OCI-LY7 (cell line): ENCODE results near the gene SS18. TPM values are rescaled to one million over a fixed set of nuclear protein-coding genes. Genes with fewer than 3 reads are reported as not detected.
A peak's percentile ranks its signal among the peaks of the same experiment; 100 is the strongest.
"Not testable (repeated sequence)": the region's sequence is repeated elsewhere in the genome, so short reads cannot be mapped to it uniquely, and the experiment has no call there.

Experiments
- BruUV-seq: library from RNA; stranded (reverse); fragments of 400-500 nt; replicated peaks from 2 replicates; lab custom pipeline; 2021; lab: Mats Ljungman, UMichigan
- CTCF ChIA-PET: fragments of 300-600 bp; sonication (Branson Sonifier 250); formaldehyde crosslinking; loops from one replicate; lab custom pipeline; 2022; ENCODE audit warnings: antibody characterized with exemption; ENCODE audit not compliant: unreplicated experiment; lab: Charles Lee
- POLR2A ChIA-PET: fragments of 300-600 bp; sonication (Branson Sonifier 250); formaldehyde crosslinking; loops from one replicate; lab custom pipeline; 2022; ENCODE audit warnings: antibody characterized with exemption; lab: Charles Lee
- DNase-seq: peaks from one replicate; pipeline ENCODE4 v3.0.0-alpha.2; 2015; ENCODE audit warnings: low spot score
- H2AFZ ChIP-seq: fragments of 200-600 bp; sonication (generic), shearing (Covaris generic); 2 replicates; pipeline ENCODE4 v1.6.1; 2014; ENCODE audit warnings: mild to moderate bottlenecking, antibody characterized with exemption, low read length, moderate library complexity
- H3K27ac ChIP-seq: fragments of 200-600 bp; sonication (generic); 2 replicates; pipeline ENCODE4 v1.5.1; 2014; ENCODE audit warnings: mixed run types, low read depth, mild to moderate bottlenecking, moderate library complexity, low read length, inconsistent platforms; ENCODE audit not compliant: poor library complexity, severe bottlenecking
- H3K36me3 ChIP-seq: fragments of 200-600 bp; sonication (generic); 2 replicates; pipeline ENCODE4 v1.6.1; 2014; ENCODE audit warnings: mild to moderate bottlenecking, antibody characterized with exemption, low read length, moderate library complexity, mixed read lengths; ENCODE audit not compliant: insufficient read depth
- H3K4me1 ChIP-seq: fragments of 200-600 bp; sonication (generic); 2 replicates; pipeline ENCODE4 v1.5.1; 2014; ENCODE audit warnings: mild to moderate bottlenecking, low read length; ENCODE audit not compliant: insufficient read depth, poor library complexity, severe bottlenecking
- H3K4me2 ChIP-seq: fragments of 200-600 bp; sonication (generic); 2 replicates; pipeline ENCODE4 v1.6.1; 2014; ENCODE audit warnings: mild to moderate bottlenecking, low read length
- H3K4me3 ChIP-seq: fragments of 200-600 bp; sonication (generic); 2 replicates; pipeline ENCODE4 v1.5.1; 2014; ENCODE audit warnings: mild to moderate bottlenecking, low read depth, low read length; ENCODE audit not compliant: poor library complexity, severe bottlenecking
- H3K79me2 ChIP-seq: fragments of 200-600 bp; sonication (generic); 2 replicates; pipeline ENCODE4 v1.6.1; 2016; ENCODE audit warnings: low read depth, mild to moderate bottlenecking, low read length, moderate library complexity, mixed read lengths; ENCODE audit not compliant: insufficient read depth
- H3K9me2 ChIP-seq: fragments of 200-600 bp; sonication (generic); 2 replicates; pipeline ENCODE4 v1.6.1; 2016; ENCODE audit warnings: mild to moderate bottlenecking, low read length, mixed read lengths; ENCODE audit not compliant: insufficient read depth
- H3K9me3 ChIP-seq: fragments of 200-600 bp; sonication (generic); 2 replicates; pipeline ENCODE4 v1.6.1; 2014; ENCODE audit warnings: mild to moderate bottlenecking, mixed run types, low read length, mixed read lengths
- H4K20me1 ChIP-seq: fragments of 200-600 bp; sonication (generic); 2 replicates; pipeline ENCODE4 v1.6.1; 2014; ENCODE audit warnings: mild to moderate bottlenecking, antibody characterized with exemption, low read length, moderate library complexity, mixed read lengths; ENCODE audit not compliant: insufficient read depth
- CTCF ChIP-seq: fragments of 200-600 bp; sonication (generic); conservative IDR thresholded peaks from 2 replicates; pipeline ENCODE4 v1.5.1; 2014; ENCODE audit warnings: mild to moderate bottlenecking, antibody characterized with exemption, low read length, moderate library complexity, mixed read lengths
- EZH2phosphoT487 ChIP-seq: fragments of 200-600 bp; sonication (generic); IDR thresholded peaks from 2 replicates; pipeline ENCODE4 v1.6.1; 2018; ENCODE audit warnings: low read depth, borderline replicate concordance, mild to moderate bottlenecking, mixed run types, antibody characterized with exemption, low read length, moderate library complexity, mixed read lengths
- intact Hi-C: fragments of 100-400 bp; cut with micrococcal nuclease; formaldehyde crosslinking; loops from one replicate; pipeline ENCODE4 v1.10.0; 2022; ENCODE audit not compliant: unreplicated experiment
- total RNA-seq, 2 experiments: library from RNA; depleted of rRNA in 1 of 2; stranded (reverse); fragments of >200 nt in 1 of 2; shearing (Covaris generic) in 1 of 2; gene quantifications; 2 replicates each; pipeline ENCODE4 v1.2.3, GENCODE V29; 2014 to 2022

The SS18 gene
- total RNA-seq, 2 experiments from 2014 or later, result 155 to 192 TPM

GRCh38 chr18:26127786-26128185, 37.4 kb upstream of the SS18 start:
- CTCF ChIA-PET, result no interaction called here
- BruUV-seq, result no TSS peak

GRCh38 chr18:26121994-26122393, 31.6 kb upstream of the SS18 start:
- BruUV-seq, H3K36me3 ChIP-seq, H3K4me1 ChIP-seq, CTCF ChIA-PET, H3K79me2 ChIP-seq, H3K4me3 ChIP-seq, DNase-seq, H4K20me1 ChIP-seq, intact Hi-C loops, H3K27ac ChIP-seq, H2AFZ ChIP-seq, H3K9me3 ChIP-seq, H3K9me2 ChIP-seq, H3K4me2 ChIP-seq: not testable (repeated sequence)
- POLR2A ChIA-PET, result interaction anchor here (0.6 to 0.9 kb wide), 2 partner anchors 10 to 94 kb away, joined by 3 read pairs; no protein-coding TSS in a partner anchor

More at GRCh38 chr18:26127786-26128185, 37.4 kb upstream of the SS18 start:
- no peaks in the 10 kb centered on the region for H3K36me3 ChIP-seq
- no peak for DNase-seq
- H3K4me1 ChIP-seq, result no peaks in the 10 kb centered on the region
- TF ChIP-seq CTCF (no peak), EZH2phosphoT487 (no peak)
- H4K20me1 ChIP-seq, result no peaks in the 10 kb centered on the region
- no peak overlapping the region for H3K4me3 ChIP-seq
- intact Hi-C loops, result no loop called here
- no peaks in the 10 kb centered on the region for H3K9me3 ChIP-seq
- no peaks in the 10 kb centered on the region for H3K9me2 ChIP-seq
- POLR2A ChIA-PET, result interaction anchor here (0.8 to 1.2 kb wide), 2 partner anchors 10 to 128 kb away, joined by 3 to 5 read pairs; no protein-coding TSS in a partner anchor
- peak overlapping the region; percentile 6; the same call in 1 of the 2 replicates for H2AFZ ChIP-seq
- H3K27ac ChIP-seq, result no peak overlapping the region
- H3K79me2 ChIP-seq, result no peaks in the 10 kb centered on the region
- H3K4me2 ChIP-seq, result no peak overlapping the region

GRCh38 chr18:26121476-26121875, 31.1 kb upstream of the SS18 start:
- ChIA-PET CTCF (no interaction called here), POLR2A (interaction anchor here (0.6 to 0.9 kb wide), 3 partner anchors 9 to 42 kb away, joined by 3 to 4 read pairs (median 3); no protein-coding TSS in a partner anchor)
- H3K36me3 ChIP-seq, result no peaks in the 10 kb centered on the region

More at GRCh38 chr18:26121476-26121875, 31.1 kb upstream of the SS18 start:
- intact Hi-C loops, result no loop called here
- H4K20me1 ChIP-seq, result no peaks in the 10 kb centered on the region
- TF ChIP-seq EZH2phosphoT487 (no peak), CTCF (no peak)
- no peaks in the 10 kb centered on the region for H3K79me2 ChIP-seq
- H3K4me1 ChIP-seq, result no peaks in the 10 kb centered on the region
- no peak for DNase-seq
- H3K4me3 ChIP-seq, result no peak overlapping the region
- no TSS peak for BruUV-seq
- H2AFZ ChIP-seq, result no peak overlapping the region
- no peak overlapping the region for H3K27ac ChIP-seq
- H3K9me2 ChIP-seq, result no peaks in the 10 kb centered on the region
- no peaks in the 10 kb centered on the region for H3K9me3 ChIP-seq
- H3K4me2 ChIP-seq, result no peak overlapping the region
